Amniotic epithelial cell (primary cell): Measurements from ENCODE around the gene GPR107.

Experiments used
- DNase-seq: peaks from one replicate; pipeline ENCODE4 v3.0.0-alpha.2; 2010; ENCODE audit warnings: low read depth

GPR107 gene

GRCh38 chr9:130027533-130028365 lies 26.0 kb upstream of the GPR107 start:
- no peak for DNase-seq

GRCh38 chr9:130028493-130029222 lies 25.0 kb upstream of the GPR107 start:
- no peak for DNase-seq

GRCh38 chr9:130029223-130029973 lies 24.3 kb upstream of the GPR107 start:
- no peak for DNase-seq

GRCh38 chr9:130030651-130031127 lies 23.0 kb upstream of the GPR107 start:
- DNase-seq, result no peak

GRCh38 chr9:130034570-130034969 lies 19.1 kb upstream of the GPR107 start:
- DNase-seq, result peak; percentile 83

GRCh38 chr9:130036099-130036498 lies 17.6 kb upstream of the GPR107 start:
- peak; percentile 42 for DNase-seq

GRCh38 chr9:130039528-130040147 lies 14.1 kb upstream of the GPR107 start:
- no peak for DNase-seq

GRCh38 chr9:130040984-130041647 lies 12.6 kb upstream of the GPR107 start:
- no peak for DNase-seq

GRCh38 chr9:130041648-130042405 lies 11.9 kb upstream of the GPR107 start:
- DNase-seq, result no peak

GRCh38 chr9:130042406-130042884 lies 11.3 kb upstream of the GPR107 start:
- no peak for DNase-seq

- DNase-seq, result peak; percentile 65
Observed at GRCh38 chr9:130042885-130043653, 10.6 kb upstream of the GPR107 start, which contains the start of gene FNBP1. Gene FNBP1 (minus strand): TSS chr9:130043189. CDS start chr9:130042975, 214 bp downstream.

GRCh38 chr9:130043654-130044623 lies 9.8 kb upstream of the GPR107 start:
- DNase-seq, result peak; percentile 93

- no peak for DNase-seq
Observed at GRCh38 chr9:130045725-130046450, 7.8 kb upstream of the GPR107 start.

- no peak for DNase-seq
Observed at GRCh38 chr9:130049431-130050210, 4.1 kb upstream of the GPR107 start.

- no peak for DNase-seq
Observed at GRCh38 chr9:130050462-130050861, 3.2 kb upstream of the GPR107 start.

- DNase-seq, result no peak
Observed at GRCh38 chr9:130051855-130052254, 1.9 kb upstream of the GPR107 start.

GRCh38 chr9:130053109-130053503 lies 600 bp upstream of the GPR107 start:
- no peak for DNase-seq
